Measurements from ENCODE around the gene TSPAN18. TPM values are rescaled to one million over a fixed set of nuclear protein-coding genes. Genes with fewer than 3 reads are reported as not detected.

TSPAN18 gene
- total and polyA plus RNA-seq, 2 of the 8 experiments (the other 6 are each of a cell fraction or from before 2014, with no cell fraction given), result 5.2 to 10.2 TPM

- H2BK5ac ChIP-seq (ENCODE audit: low read depth, low read length), result no peak overlapping the region
- no peak overlapping the region for H3K4me3 ChIP-seq (ENCODE audit: extremely low read depth in 1 of 4, insufficient read depth in 2 of 4, low read depth in 3 of 4, low read length in 4 of 4)
- H3K4me2 ChIP-seq (ENCODE audit: insufficient read depth in 1 of 2, low read depth in 2 of 2, low read length in 2 of 2), result no peak overlapping the region
- no peaks in the 10 kb centered on the region for H3K79me1 ChIP-seq (ENCODE audit: low read depth, low read length)
- no peak overlapping the region for H2AFZ ChIP-seq (ENCODE audit: low read length)
- H4K5ac ChIP-seq (ENCODE audit: insufficient read length, low read depth, low read length), result no peak overlapping the region
- no peaks in the 10 kb centered on the region for H4K20me1 ChIP-seq (replicated peaks in 1 of 2; ENCODE audit: control insufficient read depth in 1 of 2, insufficient read depth in 2 of 2, low read length in 2 of 2)
- H3K23ac ChIP-seq (ENCODE audit: insufficient read length), result no peak overlapping the region
- WGBS, 2 experiments (ENCODE audit: extremely low coverage in 1 of 2, insufficient coverage in 1 of 2, insufficient read length in 1 of 2, insufficient replicate concordance in 2 of 2, low coverage in 1 of 2, low lambda C conversion rate in 2 of 2, missing lambda C conversion rate in 1 of 2), result 75% methylated on average over 3 of the region's 3 CpGs; no CpG with 5 or more reads in 1 of the 2 experiments
- DNase-seq (ENCODE audit: low read depth in 1 of 2, low spot score in 2 of 2) (peak in 1 of 2 experiments; percentile 73), FAIRE-seq (peak; percentile 19)
- 0 out of 7 replicates have a peak, but pooled peaks cover 0 to 3% (median 0%) of the 10 kb centered on the region in 4 experiments for H3K27me3 ChIP-seq (replicated peaks in 1 of 4; ENCODE audit: control insufficient read depth in 3 of 4, extremely low read depth in 1 of 4, insufficient read depth in 3 of 4, low read length in 3 of 4)
- no peaks in the 10 kb centered on the region for H3K79me2 ChIP-seq (ENCODE audit: control insufficient read depth in 1 of 2, insufficient read depth in 2 of 2, low read length in 2 of 2)
- H3K27ac ChIP-seq (ENCODE audit: low read depth, low read length), result no peak overlapping the region
- H3K36me3 ChIP-seq (ENCODE audit: control insufficient read depth in 2 of 4, insufficient read depth in 4 of 4, low read length in 3 of 4), result no peaks in the 10 kb centered on the region
- H2BK15ac ChIP-seq (ENCODE audit: low read length), result no peak overlapping the region
- H3K18ac ChIP-seq (ENCODE audit: extremely low read depth, low read length), result no peak overlapping the region
- ChIA-PET CTCF (ENCODE audit: partially characterized antibody) (interaction anchor here (0.6 to 4.3 kb wide), 9 partner anchors 12 to 283 kb away, joined by 3 to 24 read pairs (median 4); no protein-coding TSS in a partner anchor), POLR2A (ENCODE audit: partially characterized antibody) (no interaction called here)
- H3K9ac ChIP-seq (replicated peaks in 1 of 4; ENCODE audit: extremely low read depth in 1 of 4, low read depth in 3 of 4, low read length in 3 of 4), result no peak overlapping the region
- H3K4me1 ChIP-seq (replicated peaks in 1 of 4; ENCODE audit: control insufficient read depth in 3 of 4, insufficient read depth in 4 of 4, low read length in 3 of 4), result peaks cover 0 to 4% (median 0%) of the 10 kb centered on the region in 4 experiments; a peak in 4 of 7 replicates
- H2BK12ac ChIP-seq (ENCODE audit: low read depth, low read length), result no peak overlapping the region
- H3K4ac ChIP-seq (replicated peaks; ENCODE audit: insufficient read length, low read depth, low read length), result no peak overlapping the region
- TF ChIP-seq TBP (IDR thresholded peaks at IDR 0.05; ENCODE audit: low read depth, low read length) (0 out of 2 replicates have a peak, but pooled peaks have one; percentile 28), RXRA (IDR thresholded peaks at IDR 0.05; ENCODE audit: insufficient read depth, low read depth, low read length) (no peak), SP2 (IDR thresholded peaks at IDR 0.05; ENCODE audit: low read length) (peak; percentile 70), JUN (IDR thresholded peaks at IDR 0.05; ENCODE audit: low read depth, low read length) (no peak), CHD2 (IDR thresholded peaks at IDR 0.05; ENCODE audit: low read length) (peak; percentile 90), SP1 (IDR thresholded peaks at IDR 0.05; ENCODE audit: low read depth, low read length) (peak; percentile 98), CBX5 (IDR thresholded peaks at IDR 0.05; ENCODE audit: low read depth, low read length) (no peak), HDAC6 (IDR thresholded peaks at IDR 0.05; ENCODE audit: low read depth, low read length) (no peak)
- H3K23me2 ChIP-seq (ENCODE audit: low read depth, low read length), result no peaks in the 10 kb centered on the region; the same call in 1 of the 2 replicates
- H4K8ac ChIP-seq (ENCODE audit: extremely low read depth, insufficient read depth, low read length), result no peak overlapping the region
- H4K91ac ChIP-seq (replicated peaks; ENCODE audit: insufficient read length, low read length), result no peak overlapping the region
- H2BK20ac ChIP-seq (ENCODE audit: low read length), result no peak overlapping the region
- no peaks in the 10 kb centered on the region for H3K9me3 ChIP-seq (ENCODE audit: insufficient read depth in 2 of 2, low read depth in 1 of 2, low read length in 1 of 2)
- no peak overlapping the region for H3K56ac ChIP-seq (replicated peaks; ENCODE audit: insufficient read length, low read depth, low read length)
- H2BK120ac ChIP-seq (replicated peaks; ENCODE audit: low read depth, low read length), result no peak overlapping the region
- no peak overlapping the region for H3K14ac ChIP-seq (ENCODE audit: insufficient read length)
- H2AK5ac ChIP-seq (ENCODE audit: low read depth, low read length), result no peak overlapping the region
These were observed 173.2 kb downstream of the TSPAN18 start for GRCh38 chr11:44899959-44900358.
